Activated T-cell treated with anti-CD3 and anti-CD28 coated beads, Interleukin-2, amount 50 U/mL, for 24 hours (primary cell): ENCODE results near the gene VWA5B1.
"Not testable (repeated sequence)": the region's sequence is repeated elsewhere in the genome, so short reads cannot be mapped to it uniquely, and the experiment has no call there.

Experiments used
- DNase-seq: peaks from one replicate; pipeline ENCODE4 v3.0.0-alpha.2; 2020
- H3K27ac Mint-ChIP-seq: 2 replicates; pipeline ENCODE4 v1.8.0; 2020; ENCODE audit warnings: mild to moderate bottlenecking, mixed read lengths
- H3K27me3 Mint-ChIP-seq: 2 replicates; pipeline ENCODE4 v1.8.0; 2020; ENCODE audit warnings: mixed read lengths
- H3K36me3 Mint-ChIP-seq: 2 replicates; pipeline ENCODE4 v1.8.0; 2020; ENCODE audit warnings: low read depth, mixed read lengths
- H3K4me1 Mint-ChIP-seq: 2 replicates; pipeline ENCODE4 v1.8.0; 2020; ENCODE audit warnings: low read depth, mixed read lengths
- H3K4me3 Mint-ChIP-seq: 2 replicates; pipeline ENCODE4 v1.8.0; 2020; ENCODE audit warnings: mild to moderate bottlenecking, moderate library complexity, mixed read lengths
- H3K9me3 Mint-ChIP-seq: 2 replicates; pipeline ENCODE4 v1.8.0; 2020; ENCODE audit warnings: mixed read lengths

The VWA5B1 gene

GRCh38 chr1:20271498-20272400 is 18.9 kb upstream of the VWA5B1 start:
- Mint-ChIP-seq H3K27me3 (peaks cover 25% of the 10 kb centered on the region), H3K4me1 (no peaks in the 10 kb centered on the region), H3K36me3 (no peaks in the 10 kb centered on the region), H3K9me3 (no peaks in the 10 kb centered on the region), H3K4me3 (no peak overlapping the region), H3K27ac (no peak overlapping the region)
- no peak for DNase-seq

- H3K27ac Mint-ChIP-seq, H3K4me1 Mint-ChIP-seq, H3K36me3 Mint-ChIP-seq, H3K4me3 Mint-ChIP-seq, H3K9me3 Mint-ChIP-seq, DNase-seq: not testable (repeated sequence)
- peaks cover 25% of the 10 kb centered on the region for H3K27me3 Mint-ChIP-seq
Measured at GRCh38 chr1:20273716-20274115, 17.0 kb upstream of the VWA5B1 start.

- peaks cover 17% of the 10 kb centered on the region for H3K27me3 Mint-ChIP-seq
- no peaks in the 10 kb centered on the region for H3K9me3 Mint-ChIP-seq
- H3K27ac Mint-ChIP-seq, result no peak overlapping the region
Measured at GRCh38 chr1:20275319-20275925, 15.3 kb upstream of the VWA5B1 start.

GRCh38 chr1:20276485-20277159 is 14.1 kb upstream of the VWA5B1 start:
- DNase-seq, result no peak
- Mint-ChIP-seq H3K4me3 (no peak overlapping the region), H3K36me3 (no peaks in the 10 kb centered on the region), H3K4me1 (no peaks in the 10 kb centered on the region), H3K9me3 (no peaks in the 10 kb centered on the region), H3K27me3 (peaks cover 11% of the 10 kb centered on the region), H3K27ac (no peak overlapping the region)

More at GRCh38 chr1:20275319-20275925, 15.3 kb upstream of the VWA5B1 start:
- no peaks in the 10 kb centered on the region for H3K36me3 Mint-ChIP-seq
- no peaks in the 10 kb centered on the region for H3K4me1 Mint-ChIP-seq
- no peak overlapping the region for H3K4me3 Mint-ChIP-seq
- DNase-seq, result no peak

- Mint-ChIP-seq H3K9me3 (no peaks in the 10 kb centered on the region), H3K36me3 (no peaks in the 10 kb centered on the region), H3K27me3 (peaks cover 17% of the 10 kb centered on the region), H3K4me3 (no peak overlapping the region), H3K4me1 (no peaks in the 10 kb centered on the region), H3K27ac (no peak overlapping the region)
- DNase-seq, result no peak
Measured at GRCh38 chr1:20278692-20279130, 12.0 kb upstream of the VWA5B1 start.

GRCh38 chr1:20279509-20279908 is 11.2 kb upstream of the VWA5B1 start:
- DNase-seq, result no peak
- H3K27me3 Mint-ChIP-seq, result peaks cover 17% of the 10 kb centered on the region
- no peaks in the 10 kb centered on the region for H3K9me3 Mint-ChIP-seq
- no peaks in the 10 kb centered on the region for H3K36me3 Mint-ChIP-seq
- H3K4me3 Mint-ChIP-seq, result no peak overlapping the region
- no peak overlapping the region for H3K27ac Mint-ChIP-seq
- no peaks in the 10 kb centered on the region for H3K4me1 Mint-ChIP-seq

- Mint-ChIP-seq H3K27me3 (peaks cover 25% of the 10 kb centered on the region), H3K27ac (no peak overlapping the region), H3K9me3 (no peaks in the 10 kb centered on the region), H3K4me3 (no peak overlapping the region), H3K4me1 (no peaks in the 10 kb centered on the region), H3K36me3 (no peaks in the 10 kb centered on the region)
- DNase-seq, result no peak
Measured at GRCh38 chr1:20280341-20280740, 10.3 kb upstream of the VWA5B1 start.

- H3K27ac Mint-ChIP-seq, result no peak overlapping the region
- H3K36me3 Mint-ChIP-seq, result no peaks in the 10 kb centered on the region
- no peaks in the 10 kb centered on the region for H3K9me3 Mint-ChIP-seq
- H3K4me1 Mint-ChIP-seq, result no peaks in the 10 kb centered on the region
- peaks cover 30% of the 10 kb centered on the region for H3K27me3 Mint-ChIP-seq
- DNase-seq, result no peak
- no peak overlapping the region for H3K4me3 Mint-ChIP-seq
Measured at GRCh38 chr1:20280906-20281305, 9.8 kb upstream of the VWA5B1 start.

GRCh38 chr1:20281801-20282200 is 8.9 kb upstream of the VWA5B1 start:
- DNase-seq, result no peak
- Mint-ChIP-seq H3K27ac (no peak overlapping the region), H3K36me3 (no peaks in the 10 kb centered on the region), H3K4me1 (no peaks in the 10 kb centered on the region), H3K9me3 (no peaks in the 10 kb centered on the region), H3K27me3 (peaks cover 37% of the 10 kb centered on the region), H3K4me3 (no peak overlapping the region)

GRCh38 chr1:20282533-20282932 is 8.1 kb upstream of the VWA5B1 start:
- Mint-ChIP-seq H3K27me3 (peaks cover 37% of the 10 kb centered on the region), H3K9me3 (no peaks in the 10 kb centered on the region), H3K4me3 (no peak overlapping the region), H3K4me1 (no peaks in the 10 kb centered on the region), H3K36me3 (no peaks in the 10 kb centered on the region), H3K27ac (no peak overlapping the region)
- no peak for DNase-seq

- Mint-ChIP-seq H3K4me1 (no peaks in the 10 kb centered on the region), H3K27ac (no peak overlapping the region), H3K9me3 (no peaks in the 10 kb centered on the region), H3K4me3 (no peak overlapping the region), H3K27me3 (peaks cover 52% of the 10 kb centered on the region), H3K36me3 (no peaks in the 10 kb centered on the region)
- DNase-seq, result no peak
Measured at GRCh38 chr1:20284046-20284445, 6.6 kb upstream of the VWA5B1 start.

- H3K27ac Mint-ChIP-seq, result no peak overlapping the region
- no peak overlapping the region for H3K4me3 Mint-ChIP-seq
- no peaks in the 10 kb centered on the region for H3K4me1 Mint-ChIP-seq
- no peak for DNase-seq
- no peaks in the 10 kb centered on the region for H3K36me3 Mint-ChIP-seq
- no peaks in the 10 kb centered on the region for H3K9me3 Mint-ChIP-seq
- peaks cover 58% of the 10 kb centered on the region for H3K27me3 Mint-ChIP-seq
Measured at GRCh38 chr1:20284625-20285024, 6.0 kb upstream of the VWA5B1 start.

GRCh38 chr1:20285510-20285909 is 5.2 kb upstream of the VWA5B1 start:
- Mint-ChIP-seq H3K4me3 (no peak overlapping the region), H3K4me1 (no peaks in the 10 kb centered on the region), H3K27ac (no peak overlapping the region), H3K9me3 (no peaks in the 10 kb centered on the region), H3K27me3 (peaks cover 67% of the 10 kb centered on the region), H3K36me3 (no peaks in the 10 kb centered on the region)
- no peak for DNase-seq

- not testable (repeated sequence) for H3K9me3 Mint-ChIP-seq, H3K27ac Mint-ChIP-seq, DNase-seq, H3K36me3 Mint-ChIP-seq, H3K4me3 Mint-ChIP-seq
- H3K4me1 Mint-ChIP-seq, result peaks cover 12% of the 10 kb centered on the region
- peaks cover 79% of the 10 kb centered on the region for H3K27me3 Mint-ChIP-seq
Measured at GRCh38 chr1:20287696-20288095, 3.0 kb upstream of the VWA5B1 start.

GRCh38 chr1:20291645-20292084 is 990 bp downstream of the VWA5B1 start:
- no peaks in the 10 kb centered on the region for H3K9me3 Mint-ChIP-seq
- H3K4me1 Mint-ChIP-seq, result peaks cover 12% of the 10 kb centered on the region
- H3K27me3 Mint-ChIP-seq, result peaks cover 71% of the 10 kb centered on the region
- no peak overlapping the region for H3K27ac Mint-ChIP-seq
- H3K4me3 Mint-ChIP-seq, result peak overlapping the region; percentile 23
- no peaks in the 10 kb centered on the region for H3K36me3 Mint-ChIP-seq
- no peak for DNase-seq
